Activated T-cell treated with anti-CD3 and anti-CD28 coated beads, Interleukin-2, amount 50 U/mL, for 1 hour (primary cell): ENCODE data around the gene MUL1.
A peak's percentile ranks its signal among the peaks of the same experiment; 100 is the strongest.
"Not testable (repeated sequence)": the region's sequence is repeated elsewhere in the genome, so short reads cannot be mapped to it uniquely, and the experiment has no call there.

Experiments used
- DNase-seq: peaks from one replicate; pipeline ENCODE4 v3.0.0-alpha.2; 2020

MUL1 gene

DNA sequence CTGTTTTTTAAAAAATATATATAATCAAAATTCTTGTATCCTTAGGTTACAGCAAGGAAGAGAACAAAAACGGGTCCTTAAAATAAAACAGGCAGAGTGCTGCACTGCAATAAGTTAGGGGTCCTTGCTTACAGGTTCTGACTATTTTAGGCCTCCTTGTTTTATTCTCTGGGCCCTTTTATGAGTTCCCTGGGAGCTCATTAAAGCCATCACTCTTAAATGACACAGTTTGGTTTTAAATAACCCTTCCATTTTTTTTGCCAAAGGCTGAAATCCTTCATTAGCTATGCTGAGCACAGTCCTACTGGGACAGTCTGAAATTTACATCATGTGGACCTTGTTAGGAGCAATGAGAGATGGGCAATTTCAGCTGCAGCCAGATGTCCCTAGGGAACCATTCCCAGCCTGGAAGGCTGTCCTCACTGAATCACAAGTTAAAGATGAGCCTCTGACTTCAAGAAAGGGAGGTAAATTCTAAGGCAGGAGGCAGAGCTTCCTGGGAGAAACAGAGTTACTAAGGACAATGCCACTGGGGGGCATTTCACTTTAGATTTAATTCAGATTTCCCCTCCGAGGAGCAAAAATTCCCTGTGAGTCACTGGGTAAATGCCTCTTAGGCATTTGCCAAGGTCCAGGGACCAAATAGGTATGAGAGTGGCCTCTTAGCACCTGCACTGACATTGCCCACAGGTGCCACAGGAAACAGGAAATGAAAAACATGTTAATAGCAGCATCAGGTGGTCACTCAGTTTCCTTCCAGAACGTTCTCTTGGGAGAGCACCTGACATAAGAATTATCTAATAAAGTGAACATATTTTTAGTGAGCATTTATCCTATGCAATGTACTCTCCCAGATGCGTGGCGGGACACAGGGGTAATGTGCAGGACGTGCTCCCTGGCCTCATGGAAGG lies 3.8 kb upstream of the MUL1 start:
- no peak for DNase-seq

DNA sequence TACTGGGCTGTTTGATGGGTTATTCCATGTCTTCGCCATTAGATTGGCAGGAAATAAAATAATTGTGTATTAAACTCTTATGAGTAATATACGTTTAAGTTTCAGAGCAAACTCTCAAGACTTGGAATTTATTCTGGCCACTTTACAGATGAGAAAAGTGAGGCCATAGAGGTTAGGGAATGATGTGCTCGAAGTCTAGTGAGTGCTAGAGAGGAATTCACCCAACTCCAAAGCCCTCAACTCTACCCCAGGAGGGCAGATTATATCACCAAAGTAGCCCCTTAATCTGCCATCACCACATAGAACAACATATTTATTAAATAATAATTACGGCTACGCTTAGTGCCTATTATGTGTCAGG lies 440 bp upstream of the MUL1 start:
- DNase-seq: no peak

DNA sequence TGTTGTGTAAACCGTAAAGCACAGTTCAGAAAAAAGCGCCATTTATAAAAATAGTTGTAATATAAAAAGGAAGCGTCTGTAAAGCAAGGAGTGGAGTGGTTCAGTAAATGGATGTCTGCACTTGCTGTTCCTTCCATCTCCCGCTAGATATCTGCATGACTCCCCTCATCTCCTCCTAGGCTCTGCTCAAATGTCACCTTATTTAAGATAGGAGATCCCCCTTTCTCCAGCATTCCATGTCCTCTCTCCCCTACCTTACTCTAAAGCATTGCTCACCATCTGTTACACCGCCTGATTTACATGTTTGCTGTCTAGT lies 745 bp downstream of the MUL1 start:
- DNase-seq: no peak

DNA sequence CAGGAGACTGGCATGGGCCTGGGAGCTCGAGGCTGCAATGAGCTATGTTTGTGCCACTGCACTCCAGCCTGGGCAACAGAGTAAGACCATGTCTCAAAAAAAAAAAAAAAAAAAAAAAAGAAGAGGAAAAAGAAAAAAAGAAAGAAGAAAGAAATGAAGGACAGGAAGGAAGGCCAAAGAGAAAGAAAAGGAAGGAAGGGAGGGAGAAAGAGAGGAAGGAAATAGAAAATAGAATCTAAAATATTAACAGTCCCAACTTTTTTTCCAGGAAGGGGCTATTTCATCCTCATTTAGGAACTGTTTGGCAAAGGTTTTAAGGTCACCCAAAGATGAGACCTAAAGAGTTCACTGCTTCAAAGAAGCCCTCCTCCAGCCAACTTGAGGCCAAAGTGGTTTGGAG lies 2.5 kb downstream of the MUL1 start:
- DNase-seq: no peak

DNA sequence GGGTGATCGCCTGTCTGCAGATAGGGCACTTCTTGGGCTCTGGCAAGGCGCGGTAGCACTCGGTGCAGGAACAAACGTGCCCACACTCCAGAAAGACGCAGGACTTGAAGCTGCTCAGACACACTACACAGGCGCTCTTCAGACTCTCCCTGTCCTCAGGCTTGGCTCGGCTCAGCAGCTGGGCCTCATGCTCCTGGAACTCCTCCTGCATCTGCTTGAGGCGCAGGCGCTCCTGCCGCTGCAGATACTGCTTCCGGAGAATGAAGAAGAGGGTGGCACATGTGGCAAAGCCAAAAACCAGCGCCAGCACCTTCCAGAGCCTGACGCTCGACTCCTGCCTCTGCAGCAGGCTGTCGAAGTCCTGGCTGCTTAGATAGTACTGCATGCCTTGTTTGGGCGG lies 7.2 kb downstream of the MUL1 start:
- no peak for DNase-seq

DNA sequence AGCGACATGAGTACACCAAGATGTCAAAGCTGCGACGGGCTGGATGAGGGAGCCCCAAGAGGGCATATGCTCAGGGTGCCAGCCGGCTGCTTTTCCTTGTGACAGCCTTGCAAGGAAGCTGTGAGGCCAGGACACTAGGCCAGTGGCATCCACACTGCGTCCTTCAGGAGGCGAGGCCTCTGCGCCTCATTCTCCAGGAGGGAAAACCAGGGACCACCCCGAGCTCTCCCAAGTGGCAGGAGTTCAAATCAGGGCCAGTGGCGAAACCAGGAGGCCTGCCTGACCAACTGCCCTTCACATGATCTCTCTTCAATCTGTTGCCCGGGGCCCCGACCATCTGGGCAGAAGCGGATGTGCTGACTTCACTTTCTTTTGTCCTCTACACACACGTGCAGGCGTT lies 8.2 kb downstream of the MUL1 start:
- no peak for DNase-seq

DNA sequence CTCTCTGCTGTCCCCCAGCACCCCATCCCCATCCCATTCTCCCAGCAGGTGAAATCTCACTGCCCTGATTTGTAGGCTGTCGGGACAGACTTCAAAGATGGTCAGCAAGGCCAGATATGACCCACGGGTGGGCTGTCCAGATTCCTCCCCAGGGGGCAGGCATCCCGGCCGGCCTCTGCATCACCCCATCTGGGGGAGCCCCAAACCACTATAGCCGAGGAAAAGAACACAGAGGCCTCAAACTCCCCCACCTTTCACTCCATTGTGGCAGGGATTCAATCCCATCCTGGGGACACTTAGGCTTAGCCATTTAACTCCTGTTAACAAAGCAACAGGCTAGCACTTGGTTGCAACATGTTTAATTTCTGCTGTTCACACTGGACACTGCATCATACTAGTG lies 8.8 kb downstream of the MUL1 start:
- no peak for DNase-seq

DNA sequence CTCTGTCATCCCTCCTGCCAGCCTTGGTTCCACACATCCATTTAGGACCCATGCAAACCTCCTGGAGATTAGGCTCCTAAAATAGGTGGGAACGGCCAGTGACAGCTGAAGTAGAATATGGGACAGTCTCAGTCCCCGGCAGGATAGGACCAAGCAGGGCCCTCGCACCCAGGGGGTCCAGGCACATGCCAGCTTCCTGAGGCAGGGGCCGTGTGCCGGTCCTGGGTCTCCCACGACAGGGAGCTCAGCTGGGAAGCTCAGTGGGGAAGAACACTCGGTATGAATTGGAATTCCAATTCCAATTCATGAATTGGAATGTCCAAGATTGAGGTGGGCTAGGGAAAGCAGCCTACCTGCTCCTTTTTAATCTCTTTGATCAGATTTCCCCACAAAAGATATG lies 9.8 kb downstream of the MUL1 start:
- DNase-seq: no peak

DNA sequence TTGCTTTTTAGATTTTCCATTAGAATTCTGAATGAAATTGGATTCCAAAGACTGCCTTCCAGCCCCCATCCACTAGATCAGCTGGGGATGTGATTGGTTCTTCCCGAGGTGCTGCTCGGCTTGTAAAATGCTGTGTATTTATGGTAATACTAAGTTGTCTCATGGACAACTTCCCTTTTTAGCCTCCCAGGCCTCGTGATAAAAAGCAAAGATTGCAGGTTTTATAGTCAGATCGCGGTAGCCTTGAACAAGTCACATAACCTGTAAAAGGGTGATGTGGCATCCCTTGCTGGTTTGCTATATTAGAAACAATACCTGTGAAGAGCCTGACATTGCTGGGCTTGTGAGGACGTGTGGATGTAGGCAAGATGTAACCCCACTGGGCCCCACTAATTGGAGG lies 10.4 kb downstream of the MUL1 start:
- no peak for DNase-seq

DNA sequence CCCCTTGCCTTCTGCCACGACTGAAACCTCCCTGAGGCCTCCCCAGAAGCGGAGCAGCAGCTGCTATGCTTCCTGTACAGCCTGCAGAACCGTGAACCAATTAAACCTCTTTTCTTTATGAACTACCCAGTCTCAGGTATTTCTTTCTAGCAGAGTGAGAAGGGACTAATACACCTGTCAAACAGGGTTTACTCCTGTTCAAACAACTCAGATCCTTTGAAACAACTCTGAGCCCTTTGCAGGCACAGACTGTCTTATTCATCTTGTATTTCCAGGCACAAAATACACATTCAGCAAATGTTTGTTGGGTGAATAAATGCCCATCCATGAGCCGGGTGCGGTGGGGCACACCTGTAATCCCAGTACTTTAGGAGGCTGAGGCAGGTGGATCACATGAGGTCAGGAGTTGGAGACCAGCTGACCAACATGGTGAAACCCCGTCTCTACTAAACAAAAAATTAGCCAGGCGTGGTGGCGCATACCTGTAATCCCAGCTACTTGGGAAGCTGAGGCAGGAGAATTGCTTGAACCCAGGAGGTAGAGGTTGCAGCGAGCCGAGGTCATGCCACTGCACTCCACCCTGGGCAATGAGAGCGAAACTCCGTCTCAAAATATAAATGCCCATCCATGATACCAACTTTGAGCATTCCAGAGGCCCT lies 11.1 kb downstream of the MUL1 start:
- DNase-seq: not testable (repeated sequence)

DNA sequence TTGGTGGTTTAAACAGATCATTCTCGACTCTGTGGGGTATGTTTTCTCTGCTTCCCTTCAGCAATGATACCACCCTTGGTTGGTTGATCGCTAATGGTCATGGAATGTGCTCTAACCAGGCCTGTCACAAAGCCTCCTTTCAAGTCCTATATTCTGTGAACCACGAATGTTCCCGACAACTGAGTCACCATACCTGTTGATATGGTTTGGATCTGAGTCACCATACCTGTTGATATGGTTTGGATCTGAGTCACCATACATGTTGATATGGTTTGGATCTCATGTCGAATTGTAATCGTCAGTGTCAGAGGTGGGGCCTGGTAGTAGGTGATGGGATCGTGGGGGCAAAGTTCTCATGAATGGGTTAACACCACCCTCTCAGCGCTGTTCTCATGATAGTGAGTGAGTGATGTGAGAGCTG lies 11.7 kb downstream of the MUL1 start:
- no peak for DNase-seq

DNA sequence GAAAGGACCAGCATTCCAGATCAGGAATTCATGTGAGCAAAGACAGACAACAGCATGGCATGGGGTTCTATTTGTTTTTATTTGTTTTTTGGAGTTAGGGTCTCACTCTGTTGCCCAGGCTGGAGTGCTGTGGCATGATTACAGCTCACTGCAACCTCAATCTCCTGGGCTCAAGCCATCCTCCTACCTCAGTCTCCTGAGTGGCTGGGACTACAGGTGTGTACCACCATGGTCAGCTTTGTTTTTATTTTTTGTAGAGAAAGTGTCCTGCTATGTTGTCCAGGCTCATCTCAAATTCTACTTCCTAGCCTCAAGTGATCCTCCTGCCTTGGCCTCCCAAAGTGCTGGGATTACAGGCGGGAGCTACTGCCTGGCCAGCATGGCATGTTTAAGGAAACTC lies 12.3 kb downstream of the MUL1 start:
- no peak for DNase-seq

DNA sequence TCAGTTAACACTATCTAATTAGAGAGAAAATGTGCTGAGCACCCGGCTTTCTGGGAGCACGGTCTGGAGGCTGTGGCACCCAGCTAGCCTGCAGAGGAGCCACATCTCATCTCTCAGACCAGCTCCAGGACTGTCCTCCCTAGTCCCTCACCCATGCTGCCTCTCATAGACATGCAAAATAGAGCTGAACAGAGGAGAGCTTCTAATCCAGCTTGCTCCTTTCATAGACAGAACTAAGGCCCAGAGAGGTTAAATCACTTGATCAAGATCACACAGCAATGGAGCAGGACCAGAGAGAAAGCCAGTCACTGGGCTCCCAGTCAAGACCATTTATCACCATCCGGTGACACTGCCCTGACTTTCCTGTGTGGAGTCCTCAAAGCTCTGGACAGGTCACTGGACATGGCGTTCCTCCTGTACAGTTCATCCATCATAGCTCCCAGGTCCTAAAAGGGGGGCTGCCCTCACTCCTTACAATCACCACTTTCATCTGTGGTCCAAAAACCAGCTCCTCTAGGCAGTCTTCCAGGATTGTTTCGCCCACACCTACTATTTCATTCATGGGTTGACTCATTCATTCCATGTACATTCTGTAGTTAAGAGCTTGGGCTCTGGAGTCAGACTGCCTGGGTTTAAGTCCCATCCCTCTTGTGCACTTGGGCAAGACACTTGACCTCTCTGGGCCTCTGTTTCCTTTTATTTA lies 13.2 kb downstream of the MUL1 start:
- DNase-seq: no peak

DNA sequence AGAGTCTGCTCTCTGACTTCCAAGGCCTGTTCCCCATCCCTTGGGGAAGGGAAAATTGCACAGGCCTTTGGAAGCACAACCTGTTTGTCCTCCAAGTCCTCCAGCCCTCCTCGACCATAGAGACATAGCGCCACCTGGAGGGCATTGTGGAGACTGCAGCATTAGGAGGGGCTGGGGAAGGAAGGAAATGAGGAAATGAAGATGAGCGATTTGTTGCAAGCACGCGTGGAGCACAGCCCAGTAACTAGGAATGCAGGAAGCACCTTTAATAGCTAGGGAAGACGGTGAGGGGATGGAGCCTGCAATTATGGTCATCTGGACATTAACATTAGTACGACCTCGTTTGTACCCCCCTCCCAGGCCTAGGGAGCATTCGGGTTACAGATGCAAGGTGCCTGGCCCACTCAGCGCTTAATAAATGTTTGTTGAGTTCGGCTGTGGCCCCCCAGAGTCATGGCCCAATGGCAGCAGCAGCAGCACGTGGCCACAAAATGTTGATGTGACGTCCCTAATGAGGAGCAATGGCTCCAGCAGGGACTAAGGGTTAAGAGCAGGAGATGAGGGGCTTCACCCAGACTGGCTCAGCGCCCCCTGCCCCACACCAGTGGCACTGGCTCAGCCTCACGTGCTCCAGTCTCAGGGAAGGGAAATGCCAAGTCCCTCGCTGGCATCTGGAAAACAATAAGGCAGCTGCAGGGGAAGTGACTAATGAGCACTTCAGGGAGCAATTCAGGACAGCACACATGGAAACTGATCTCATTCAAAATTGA lies 13.9 kb downstream of the MUL1 start:
- DNase-seq: peak; percentile 86

DNA sequence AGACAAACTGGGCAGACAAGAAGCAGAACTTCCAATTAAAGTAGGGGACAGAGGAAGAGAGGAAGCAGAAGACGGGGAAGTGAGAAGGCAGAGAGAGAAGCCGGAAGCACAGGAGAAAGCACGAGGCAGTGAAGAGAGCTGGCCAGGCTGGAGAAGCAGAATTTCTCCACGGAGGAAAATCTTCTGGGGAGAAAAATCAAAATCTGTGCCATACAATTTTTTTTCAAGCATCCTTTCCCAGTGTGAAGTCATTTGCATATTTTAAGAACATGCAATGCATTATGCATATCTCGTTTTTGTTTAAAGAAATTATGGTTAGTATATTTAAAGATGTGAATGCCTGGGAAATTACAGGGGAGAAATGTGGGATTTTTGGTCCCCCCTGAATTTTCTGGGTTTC lies 14.6 kb downstream of the MUL1 start:
- DNase-seq: no peak

DNA sequence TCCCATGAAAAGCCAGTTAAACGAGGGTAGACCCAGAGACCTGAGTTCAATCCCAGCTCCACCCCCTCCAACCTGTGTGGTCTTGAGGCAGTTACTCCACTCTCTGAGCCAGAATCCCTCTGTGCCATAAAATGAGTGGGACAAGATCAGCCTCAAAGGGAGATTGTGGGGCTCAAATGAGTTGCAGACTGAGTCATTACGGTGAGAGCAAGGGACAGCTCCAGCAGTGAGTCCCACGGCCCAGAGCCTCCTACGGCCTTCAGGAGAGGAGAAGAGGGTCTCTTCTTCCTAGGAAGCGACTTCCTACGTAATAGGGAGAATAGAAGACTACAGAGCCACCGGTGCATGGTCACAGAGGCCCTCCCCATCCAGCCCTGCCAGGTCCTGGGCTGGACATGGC lies 15.2 kb downstream of the MUL1 start:
- no peak for DNase-seq

DNA sequence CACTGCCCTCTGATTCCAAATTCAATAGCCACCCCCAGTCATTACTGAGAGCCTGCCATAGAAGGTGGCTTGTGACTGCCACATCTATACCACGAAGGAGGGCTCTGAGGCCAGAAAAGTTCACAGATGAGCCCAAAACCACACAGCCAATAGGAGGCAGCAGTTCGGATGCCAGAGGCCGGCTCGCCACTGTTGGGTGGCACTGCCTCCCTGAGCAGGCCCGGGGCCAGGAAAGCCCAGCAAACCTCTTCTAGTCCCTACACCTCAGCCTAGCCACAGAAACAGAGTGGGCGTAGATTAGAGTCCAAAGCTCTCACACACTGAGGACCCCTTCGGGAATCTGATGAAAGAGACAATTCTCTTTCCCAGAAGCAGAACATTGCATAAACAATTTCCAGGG lies 16.1 kb downstream of the MUL1 start:
- DNase-seq: no peak

DNA sequence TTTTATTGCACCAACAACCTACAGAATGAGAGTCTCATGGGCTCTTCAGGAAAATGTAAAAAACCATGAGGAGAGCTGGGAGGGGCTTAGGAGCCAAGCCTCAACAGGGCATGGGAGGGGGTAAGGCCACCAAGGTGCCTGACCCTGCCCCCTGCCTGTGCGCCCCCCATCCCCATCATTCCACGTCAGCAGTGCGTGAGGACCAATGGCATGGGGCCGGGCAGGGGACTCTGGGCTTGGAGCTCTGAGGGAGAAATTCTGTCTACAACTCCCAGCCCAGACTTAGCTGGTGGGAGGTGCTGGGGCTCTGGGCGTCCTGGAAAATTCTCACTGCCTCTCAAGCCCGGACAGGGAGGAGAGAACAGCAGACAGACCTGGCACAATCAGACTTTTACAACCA lies 16.8 kb downstream of the MUL1 start:
- no peak for DNase-seq

DNA sequence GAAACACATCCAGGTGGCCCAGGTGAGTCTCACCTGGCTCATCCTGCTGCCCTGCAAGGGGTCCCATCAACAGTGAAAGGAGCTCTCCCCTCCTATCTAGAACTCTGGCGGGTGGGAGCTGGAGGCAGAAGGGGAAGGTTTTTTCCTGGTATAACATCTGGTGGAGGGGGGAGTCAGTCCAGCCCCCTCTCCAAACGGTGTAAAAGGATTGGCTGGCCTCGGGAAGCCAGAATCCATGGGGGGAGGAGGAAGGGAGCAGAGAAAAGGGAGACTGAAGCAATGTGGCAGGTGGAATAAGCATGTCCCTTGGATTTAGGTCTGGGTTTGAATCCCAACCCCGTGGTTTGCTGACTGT lies 20.7 kb downstream of the MUL1 start:
- DNase-seq: no peak

DNA sequence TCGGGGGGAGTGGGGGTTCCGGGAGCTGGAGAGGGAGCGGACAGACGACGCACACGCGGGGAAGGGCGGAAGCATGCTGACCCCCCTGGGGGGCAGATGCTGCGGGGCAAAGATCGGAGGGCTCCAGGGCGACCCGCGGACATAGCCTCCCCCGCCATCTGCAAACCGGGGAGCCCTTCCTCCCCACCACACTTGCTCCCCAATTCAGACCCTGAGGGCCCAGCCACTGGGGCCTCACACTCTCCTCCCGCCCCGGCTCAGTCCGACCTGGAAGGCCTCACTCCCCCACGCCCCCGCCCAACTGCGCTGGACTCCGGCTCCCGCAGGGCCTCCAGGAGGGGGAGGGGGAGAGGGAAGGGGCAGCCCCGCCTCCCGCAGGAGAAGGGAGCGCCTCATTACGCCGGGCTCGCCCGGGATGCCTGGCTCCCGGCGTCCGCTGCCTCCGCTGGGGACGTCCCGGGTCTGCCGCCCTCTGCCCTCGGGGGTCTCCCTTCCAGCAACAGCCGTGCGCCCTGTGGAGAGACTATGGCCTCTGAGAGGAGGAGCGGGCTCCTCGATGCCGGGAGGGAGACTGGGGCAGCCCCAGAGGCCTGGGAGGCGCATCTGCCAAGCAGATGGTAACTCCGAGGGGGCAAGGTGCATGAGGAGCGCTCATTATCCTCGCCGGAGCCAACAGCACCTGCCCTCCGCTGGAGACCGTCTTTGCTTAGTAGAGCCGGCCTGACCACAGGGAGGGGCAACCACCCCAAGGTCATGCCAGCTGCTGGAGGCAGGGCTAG lies 21.3 kb downstream of the MUL1 start:
- DNase-seq: peak; percentile 40

DNA sequence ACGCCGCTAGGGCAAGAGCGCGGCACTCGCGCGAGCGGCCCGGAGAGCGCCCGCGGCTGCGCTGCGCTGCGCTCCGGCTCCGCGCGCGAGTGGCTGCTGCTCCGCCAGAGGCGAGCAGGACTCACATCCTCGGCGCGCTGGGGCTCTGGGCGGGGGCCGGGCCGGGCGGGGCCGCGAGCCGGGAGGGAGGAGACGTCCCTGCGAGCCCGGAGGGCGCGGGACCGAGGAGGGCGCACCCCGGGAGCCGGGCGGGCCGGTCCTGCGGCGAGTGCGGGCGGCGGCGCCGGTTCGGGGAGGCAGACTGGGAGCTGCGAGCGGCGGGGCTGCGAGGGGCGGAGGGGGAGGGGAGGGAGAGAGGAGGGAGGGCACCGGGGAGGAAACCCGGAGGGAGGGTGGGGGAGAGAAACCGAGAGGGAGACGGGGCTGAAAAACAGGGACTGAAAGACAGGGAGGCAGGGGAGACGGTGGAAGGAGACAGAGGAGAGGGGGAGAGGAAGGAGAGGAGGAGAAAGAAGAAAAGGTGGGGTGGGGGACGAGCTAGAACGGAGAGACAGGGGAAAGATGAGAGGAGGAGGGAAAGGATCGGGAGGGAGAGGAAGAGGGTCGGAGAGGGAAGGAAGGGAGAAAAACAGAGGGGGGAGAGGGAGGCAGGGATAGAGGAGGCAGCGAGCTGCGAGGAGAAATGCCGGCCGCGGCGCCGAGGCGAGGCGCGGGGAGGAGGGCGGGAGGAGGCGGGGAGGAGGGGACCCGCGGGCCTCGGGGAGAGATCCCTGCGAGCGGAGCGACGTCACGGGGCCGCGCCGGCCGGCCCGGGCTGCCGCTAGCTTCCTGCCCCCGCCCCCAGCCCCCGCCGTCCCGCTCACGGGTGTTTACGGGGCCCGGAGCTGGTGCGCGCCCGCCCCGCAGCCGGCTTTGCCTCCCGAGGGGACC lies 22.2 kb downstream of the MUL1 start, which contains the start of gene CAMK2N1:
TSS of gene CAMK2N1 (minus strand) at position 684 of the 930 bp plus-strand sequence. CDS start 831 bp downstream, outside the sequence.
- peak; percentile 63 for DNase-seq
